Fibroblast of skin of back (primary cell): ENCODE measurements around the gene LPO.

ENCODE experiments used
- DNase-seq: peaks from one replicate; pipeline ENCODE4 v3.0.0-alpha.2; 2013

Gene LPO

DNA sequence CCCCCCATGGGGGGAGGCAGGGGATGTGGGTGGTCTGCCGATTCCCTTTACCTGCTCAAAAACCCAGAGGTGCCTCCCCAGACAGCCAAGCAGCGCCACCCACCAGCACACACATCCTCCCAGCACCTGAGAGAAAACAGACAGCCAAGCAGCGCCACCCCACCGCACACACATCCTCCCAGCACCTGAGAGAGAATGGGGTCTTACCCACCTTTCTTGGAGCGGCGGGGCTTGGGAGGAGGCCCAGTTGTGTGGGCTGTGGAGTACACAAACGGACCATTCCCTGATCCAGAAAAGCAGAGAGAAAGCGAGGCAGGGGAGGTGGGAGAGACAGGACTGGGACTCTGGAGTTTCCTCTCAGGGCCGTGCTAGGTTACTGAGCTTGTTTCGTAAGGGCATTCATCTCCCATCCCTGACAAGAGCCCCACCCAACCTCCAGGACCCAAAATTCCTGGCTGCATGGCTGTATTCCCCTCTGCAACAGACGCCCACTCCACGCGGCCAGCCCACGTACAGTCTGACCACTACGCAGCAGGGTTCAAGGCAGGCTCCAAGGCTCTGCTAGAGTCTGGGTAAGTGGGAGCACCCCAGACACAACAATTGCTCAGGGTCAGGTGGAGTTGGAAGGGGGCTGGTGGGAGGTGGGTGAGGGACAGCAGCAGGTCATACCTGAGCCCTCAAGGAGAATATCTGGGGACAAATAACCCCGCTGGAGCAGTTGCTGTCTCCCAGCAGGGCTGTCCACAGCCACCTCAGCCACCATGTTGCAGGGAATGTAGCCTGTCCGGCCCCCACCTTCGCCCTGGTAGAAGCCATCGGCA is 68.0 kb downstream of the LPO start:
- no peak for DNase-seq

DNA sequence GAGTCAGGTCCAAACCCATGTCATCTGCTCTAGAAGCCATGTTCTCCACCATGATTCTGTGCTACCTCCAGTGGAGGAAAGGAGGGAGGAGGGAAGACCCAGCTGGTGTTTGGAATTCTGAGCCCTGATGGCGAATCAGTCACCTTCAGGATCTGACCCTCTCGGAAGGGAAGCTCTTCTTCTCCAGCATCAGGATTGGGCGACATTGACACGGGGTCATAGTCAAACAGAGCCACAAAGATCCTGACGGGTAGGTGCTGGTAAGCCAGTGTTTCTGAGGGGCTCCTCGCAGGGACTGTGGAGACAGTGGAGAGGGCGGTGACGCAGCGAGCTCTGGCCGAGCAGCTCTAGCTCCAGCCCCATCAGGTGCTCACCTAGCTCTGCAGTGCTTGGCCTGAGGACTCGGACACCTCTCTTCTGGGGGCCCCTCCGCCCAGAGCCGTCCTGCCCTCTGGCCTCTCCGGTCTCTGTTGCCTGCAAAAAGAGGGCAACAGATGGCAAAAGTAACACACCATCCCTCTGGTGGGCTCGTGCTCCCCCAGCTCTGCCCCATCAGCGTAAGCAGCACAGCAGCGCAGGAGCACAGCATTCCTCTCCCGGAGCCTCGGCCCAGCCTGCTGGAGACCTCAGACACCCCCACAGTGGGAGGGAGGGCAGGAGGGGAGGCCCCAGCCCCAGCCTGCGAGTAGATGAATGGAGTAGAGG is 69.2 kb downstream of the LPO start:
- no peak for DNase-seq

DNA sequence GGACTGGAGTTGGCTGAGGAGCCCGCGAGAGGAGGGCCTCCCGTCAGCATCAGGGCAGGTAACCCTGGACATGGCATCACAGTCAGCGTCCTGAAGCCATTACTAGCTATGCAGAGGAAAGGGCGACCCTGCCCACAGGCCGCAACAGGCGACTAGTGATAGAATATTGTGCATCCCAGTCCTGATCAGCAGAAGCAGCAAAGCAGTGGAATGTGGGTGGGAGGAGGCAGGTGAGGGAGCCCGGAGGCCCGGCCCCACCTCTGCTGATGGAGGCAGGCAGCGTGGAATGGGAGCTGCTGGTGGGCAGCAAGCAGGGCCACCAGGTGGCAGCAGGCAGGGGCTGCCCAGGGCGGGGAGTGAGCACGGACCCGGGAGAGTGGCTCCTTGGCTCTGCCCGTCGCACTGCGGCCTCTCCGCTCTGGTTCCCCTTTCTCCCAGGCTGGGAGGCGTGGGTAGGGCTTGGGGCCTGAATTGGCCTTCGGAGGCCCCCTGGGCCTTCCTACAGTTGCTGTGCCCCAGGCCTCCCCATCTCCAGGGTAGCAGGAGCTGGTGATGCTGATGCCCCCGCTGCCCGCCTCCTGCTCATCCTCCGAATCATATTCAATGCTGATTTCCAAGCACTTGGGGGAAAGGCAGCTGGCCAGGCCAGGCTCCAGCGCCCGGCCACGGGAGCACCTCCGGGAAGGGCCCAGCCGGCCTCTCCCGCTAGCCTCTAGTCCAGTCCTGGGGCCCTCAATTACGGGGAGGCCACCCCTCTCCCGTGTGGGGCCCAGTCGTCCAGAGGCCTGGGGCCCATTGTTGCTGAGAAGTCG is 70.0 kb downstream of the LPO start:
- DNase-seq = no peak

DNA sequence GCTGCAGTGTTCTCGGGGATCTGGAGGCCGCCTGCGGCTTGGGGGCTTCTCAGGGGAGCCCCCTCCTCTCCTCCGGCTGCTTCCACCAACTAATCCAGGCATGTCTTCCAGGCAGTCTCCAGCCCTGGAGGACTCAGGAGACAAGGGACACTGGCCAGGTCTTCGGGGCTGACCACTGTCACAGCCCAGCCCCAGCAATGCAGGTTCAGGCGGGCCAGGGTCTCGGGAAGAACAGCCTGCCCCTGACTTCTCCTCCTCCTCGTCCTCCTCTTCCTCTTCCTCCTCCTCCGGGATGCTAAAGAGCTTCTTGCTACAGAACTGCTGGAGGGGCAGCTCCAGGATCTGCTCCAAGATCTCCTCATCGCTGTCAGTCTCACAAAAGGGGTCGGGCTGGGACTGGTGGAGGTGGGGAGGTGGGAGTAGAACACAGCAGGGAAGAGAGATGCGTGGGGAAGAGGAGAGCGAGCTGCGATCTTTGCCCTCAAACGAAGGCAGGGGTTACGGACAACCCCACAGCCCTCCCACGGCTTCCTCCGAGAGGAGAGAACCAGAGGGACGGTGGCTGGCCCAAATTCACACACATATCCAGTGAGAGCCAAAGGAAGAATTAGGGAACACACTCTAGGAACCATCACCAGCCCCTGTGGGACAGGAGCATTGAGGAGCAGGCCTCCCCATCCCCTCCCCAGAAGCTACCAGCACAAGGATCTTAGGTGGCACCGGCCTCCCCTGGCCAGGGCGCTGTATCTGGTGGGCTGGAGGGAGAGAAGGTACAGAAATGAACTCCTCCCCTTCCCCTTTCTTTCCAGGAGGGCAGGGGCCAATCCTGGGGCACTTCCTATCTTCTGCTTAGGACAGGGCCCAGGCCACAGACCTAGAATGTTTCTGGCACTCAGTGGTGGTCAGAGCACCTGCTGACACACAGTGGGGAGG is 70.9 kb downstream of the LPO start:
- no peak for DNase-seq

DNA sequence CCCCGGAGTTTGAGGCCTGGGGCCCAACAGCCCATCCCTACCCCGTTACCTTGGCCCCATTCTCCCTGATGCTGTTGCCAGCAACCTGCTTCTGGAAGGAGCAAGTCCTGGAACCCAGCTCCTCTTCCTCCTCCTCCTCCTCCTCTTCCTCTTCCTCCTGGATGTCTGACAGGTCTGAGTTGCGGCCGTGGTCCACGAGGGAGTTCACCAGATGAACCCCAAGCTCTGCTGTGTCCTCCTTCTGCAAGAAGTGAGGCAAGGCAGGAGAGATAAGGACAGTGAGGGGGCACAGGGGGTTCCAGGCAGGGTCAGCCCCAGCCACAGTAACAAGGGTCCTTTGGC is 71.5 kb downstream of the LPO start:
- no peak for DNase-seq

DNA sequence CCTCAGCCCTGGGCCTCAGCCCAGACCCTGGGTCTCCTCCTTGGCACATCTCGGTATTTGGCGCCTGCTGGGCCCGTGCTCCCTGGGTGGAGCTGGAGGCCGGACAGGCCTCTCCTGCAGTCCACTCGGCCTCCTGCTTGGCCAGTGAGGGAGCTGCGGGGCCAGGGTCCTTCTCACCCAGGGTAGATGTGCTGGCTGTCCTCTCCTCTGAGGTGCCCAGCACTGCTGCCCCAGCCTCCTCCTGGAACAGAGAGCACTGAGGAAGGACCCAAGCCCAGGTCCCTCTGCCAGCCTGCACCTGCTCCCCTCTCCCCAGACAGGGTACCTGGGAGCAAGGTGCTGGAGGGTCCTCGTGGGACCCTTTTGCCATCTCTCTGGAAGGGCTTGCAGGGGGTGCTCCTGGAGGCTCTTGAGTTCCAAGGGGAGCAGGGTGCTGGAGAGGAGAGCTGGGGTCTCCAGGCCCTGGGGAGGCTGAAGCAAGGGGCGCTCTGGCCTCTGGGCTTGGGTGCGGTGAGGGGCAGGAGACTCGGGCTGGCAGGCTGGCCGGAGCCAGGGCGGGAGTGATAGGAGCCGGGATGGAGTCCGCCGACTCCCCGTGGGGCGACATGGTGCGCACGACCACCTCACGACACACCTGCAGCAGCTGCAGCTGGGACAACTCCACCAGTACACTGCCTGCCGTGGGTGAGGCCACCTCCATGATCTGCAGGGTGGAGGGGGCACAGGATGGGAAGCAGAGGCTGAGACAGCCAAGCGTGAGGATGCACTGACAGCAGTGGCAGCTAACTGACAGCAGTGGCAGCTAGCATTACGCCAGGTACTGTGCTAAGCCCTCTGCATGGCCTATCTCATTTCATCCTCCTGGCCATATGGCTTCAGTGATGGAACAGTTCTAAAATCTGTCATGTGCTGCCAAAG is 72.4 kb downstream of the LPO start:
- DNase-seq = no peak

DNA sequence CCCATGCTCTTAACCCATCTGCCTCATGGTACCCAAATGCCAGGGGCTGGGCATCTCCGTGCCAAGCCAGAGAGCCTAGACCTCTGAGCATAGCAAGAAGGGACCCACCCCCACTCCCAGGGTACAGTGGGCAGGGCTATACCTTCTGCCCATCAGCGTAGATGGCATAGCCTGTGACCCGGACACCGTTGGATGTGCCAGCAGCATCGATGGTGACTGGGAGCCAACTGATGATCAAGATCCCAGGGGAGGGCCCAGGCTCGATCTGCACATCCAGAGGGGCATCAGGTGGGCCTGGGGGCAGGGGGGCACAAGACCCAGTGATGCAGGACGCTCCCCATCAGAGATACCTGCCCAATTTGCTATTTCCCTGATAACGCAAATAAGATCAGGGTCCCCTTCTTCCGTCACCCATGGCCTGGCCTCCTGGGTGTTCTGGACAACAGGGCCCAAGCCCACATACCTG is 73.1 kb downstream of the LPO start:
- DNase-seq = no peak

DNA sequence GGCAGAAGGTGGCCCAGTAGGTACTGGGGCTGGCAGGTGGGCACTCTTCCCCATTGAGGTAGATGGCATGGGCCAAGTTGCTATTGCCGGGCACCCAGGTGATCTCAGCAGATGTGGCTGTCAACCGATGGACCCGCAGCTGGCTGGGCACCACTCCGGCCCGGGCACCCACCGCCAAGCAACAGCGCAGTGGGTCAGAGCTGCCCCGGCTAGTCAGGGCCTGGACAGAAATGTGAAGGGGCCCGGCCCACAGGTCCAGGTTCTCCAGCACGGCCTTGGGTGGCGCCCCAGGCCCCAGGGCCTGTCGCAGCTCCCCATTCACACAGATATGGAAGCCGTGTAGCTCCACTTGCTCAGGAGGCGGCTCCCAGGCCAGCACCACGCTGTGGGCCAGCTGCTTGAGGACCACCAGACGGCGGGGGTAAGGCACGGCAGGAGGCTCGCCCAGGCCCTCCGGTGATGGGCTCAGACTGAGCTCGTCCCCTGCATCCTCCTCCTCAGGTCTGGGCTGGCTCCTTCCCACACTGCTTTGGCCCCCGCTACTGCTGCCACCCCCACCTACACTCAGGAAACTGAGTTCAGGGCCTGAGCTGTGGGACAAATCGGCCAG is 73.7 kb downstream of the LPO start:
- DNase-seq = no peak

DNA sequence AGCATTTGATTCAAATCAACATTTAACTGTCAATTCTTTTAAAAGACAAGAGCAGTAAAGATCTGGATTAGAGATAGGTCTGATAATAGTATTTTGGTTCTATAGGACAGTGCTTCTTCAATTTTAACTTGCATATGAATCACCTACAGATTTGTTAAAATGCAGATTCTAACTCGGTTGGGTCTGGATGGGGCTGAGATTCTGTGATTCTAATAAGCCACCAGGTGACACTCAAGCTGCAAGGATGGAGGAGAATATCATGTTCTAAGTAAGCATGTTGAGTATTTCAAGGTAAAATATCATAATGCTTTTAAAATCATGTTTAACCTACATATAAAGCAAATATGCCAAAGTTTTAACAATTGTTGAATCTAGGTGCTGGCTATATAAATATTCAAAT is 74.4 kb downstream of the LPO start:
- DNase-seq = no peak

DNA sequence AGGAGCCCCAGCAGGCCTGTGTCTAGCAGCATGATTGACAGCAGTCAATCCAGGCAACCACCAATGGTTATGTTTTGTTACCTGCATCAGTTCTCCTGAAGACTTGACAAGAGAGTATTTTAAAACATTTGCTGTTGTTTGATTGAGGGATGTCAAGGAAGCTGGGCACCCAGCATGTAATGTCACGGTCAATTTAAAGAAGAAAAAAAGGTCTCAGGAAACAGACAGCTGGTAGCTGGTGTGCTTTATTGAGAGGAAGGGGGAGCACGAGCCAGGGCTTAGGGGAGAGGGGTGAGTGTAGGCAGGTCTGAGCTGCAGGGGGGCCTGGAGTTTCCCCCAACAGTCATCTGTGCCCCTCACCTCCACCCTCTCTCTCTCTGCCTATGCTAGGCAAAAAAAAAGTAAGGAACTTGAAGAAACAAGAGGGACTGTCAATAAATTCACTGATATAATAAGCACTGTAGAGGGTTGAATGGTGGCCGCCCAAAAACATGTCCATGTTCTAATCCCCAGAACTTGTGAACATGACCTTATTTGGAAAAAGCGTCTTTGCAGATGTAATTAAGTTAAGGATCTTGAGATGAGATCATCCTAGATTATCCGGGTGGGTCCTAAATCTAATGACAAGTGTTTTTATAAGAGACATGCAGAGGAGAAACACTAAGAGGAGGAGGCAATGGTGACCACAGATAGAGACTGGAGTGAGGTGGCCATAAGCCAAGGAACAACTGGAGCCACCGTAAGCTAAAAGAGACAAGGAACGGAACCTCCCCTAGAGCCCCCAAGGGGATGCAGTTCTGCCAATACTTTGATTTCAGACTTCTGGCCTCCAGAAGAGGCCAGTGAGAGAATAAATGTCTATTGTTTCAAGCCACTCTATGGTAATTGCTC is 75.7 kb downstream of the LPO start:
- DNase-seq = peak; percentile 23

DNA sequence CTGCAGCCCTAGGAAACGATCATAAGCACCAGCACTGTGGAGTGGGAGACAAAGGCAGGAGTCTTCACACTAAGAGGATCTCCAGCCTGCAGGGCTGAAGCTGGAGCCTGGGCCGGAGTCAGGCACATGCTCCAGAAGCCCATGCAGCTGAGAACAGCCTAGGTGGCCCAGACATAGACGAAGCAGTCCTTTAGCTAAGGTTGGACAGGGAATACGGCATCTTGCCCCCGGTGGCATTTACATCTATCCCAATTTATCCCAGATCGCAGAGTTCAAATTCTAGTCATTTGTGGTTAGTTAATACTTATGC is 76.3 kb downstream of the LPO start:
- no peak for DNase-seq

DNA sequence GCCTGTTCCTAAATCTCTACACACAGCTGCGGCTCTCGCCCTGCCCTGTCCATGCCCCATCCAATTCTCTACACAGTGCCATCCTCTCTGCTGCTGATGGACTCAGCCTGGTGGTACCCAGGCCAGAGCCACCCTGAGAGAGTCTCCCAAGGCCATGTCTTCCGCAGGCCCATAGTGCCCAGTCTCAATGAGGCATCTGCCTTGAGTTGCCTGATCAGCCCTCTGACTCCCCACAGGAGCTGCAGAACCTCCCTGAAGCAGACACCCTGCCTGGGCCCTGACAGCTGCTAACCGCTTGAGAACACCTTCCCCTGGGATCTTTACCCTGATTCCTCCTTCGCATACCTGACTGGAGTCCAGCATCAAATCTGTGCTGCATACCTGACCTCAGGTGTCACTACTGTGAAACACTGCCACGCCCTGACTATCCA is 76.9 kb downstream of the LPO start:
- no peak for DNase-seq

DNA sequence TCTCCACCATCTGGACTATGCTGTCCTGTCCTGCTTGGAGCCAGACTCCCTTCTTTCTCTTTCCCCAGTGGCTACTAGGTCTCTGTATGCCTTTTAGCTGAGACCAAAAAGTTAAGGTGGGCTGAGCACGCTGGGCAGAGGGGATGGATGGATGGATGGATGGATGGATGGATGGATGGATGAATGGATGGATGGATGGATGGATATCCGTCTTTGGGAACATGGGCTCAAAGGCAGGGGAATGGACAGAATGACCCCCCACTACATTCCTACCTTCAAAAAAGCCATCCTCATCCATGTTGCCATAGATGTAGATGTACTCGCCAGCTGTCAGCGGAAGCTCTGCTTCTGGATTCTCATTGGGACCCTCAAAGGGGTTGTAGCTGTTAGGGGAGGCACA is 77.4 kb downstream of the LPO start:
- DNase-seq = no peak

DNA sequence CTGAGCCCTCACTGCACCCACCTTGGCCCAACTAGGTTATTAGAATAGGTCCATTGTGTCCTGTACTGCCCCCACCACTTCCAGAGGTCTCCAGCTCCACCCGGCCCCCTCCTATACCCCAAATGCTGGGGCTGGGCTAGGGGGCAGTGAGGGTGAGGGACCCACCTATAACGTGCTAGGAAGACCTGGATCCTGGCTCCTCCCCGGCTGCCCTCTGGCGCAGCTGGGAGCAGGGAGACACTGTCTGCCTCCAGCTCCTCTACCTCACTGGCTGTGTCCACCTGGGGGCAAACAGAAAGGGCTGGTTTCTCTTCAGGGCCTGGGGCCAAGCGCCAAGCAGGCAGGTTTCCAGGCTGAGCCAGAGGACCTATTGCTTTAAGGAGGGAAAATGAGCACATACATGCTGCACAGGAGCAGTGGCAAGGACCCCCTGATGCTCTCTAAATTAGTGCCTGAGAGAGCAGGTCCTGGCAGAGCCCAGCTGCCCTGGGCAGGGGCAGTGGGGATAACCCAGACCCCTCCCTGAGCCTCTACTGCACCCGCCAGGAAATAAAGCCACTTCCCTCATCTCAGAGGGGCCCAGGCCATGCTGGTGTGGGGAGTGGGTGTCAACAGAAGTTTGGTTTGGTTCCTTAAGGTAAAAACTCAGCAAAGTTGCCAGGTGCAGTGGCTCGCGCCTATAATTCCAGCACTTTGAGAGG is 78.0 kb downstream of the LPO start:
- no peak for DNase-seq

DNA sequence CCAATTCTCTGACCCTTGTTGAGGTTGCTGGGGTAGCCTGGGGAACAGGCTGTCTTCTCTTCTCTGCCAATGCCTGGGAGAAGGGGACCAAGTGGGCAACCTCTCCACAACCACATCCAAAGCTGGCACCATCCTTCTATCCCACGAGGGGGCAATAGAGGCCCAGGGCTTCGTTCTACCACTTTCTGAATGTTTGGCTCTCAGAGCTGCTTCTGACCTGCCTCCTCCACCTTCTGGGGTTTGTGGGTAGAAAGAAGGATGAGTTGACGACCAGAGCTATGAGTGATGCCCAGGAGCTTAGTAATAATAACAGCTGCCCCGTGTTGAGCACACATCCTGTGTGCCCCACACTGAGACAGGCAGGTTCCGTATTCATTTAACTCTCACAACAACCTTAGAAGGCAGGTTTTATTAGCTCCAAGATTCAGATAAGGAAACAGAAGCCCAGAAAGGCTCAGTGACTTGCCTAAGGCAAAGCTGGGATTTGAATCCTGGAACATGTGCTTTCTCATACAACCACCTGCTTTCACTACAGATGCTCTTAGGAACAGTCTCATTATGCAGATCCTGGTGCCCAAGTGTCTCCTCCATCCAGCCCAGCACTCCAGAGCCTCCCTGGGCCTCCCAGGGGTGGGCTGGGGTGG is 79.2 kb downstream of the LPO start:
- peak; percentile 65 for DNase-seq

DNA sequence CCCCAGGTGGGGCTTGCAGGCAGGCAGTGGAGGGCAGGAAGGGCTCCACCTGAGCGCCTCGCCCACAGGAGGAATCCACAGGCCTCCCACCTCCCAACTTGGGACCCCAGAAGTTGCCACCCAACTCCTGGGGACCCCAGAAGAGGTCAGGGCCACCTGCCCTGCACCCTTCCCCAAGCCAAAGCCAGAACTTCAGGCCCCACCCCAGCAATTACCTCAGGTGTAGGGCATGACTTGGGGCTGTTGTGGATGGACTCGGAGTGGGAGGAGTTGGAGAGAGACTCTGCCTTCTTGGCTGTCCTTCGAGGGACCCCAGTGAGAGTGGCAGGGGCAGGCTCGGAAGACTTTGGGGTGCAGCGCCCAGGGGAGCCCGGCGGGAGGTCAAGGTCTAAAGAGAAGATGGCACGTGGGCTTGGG is 79.7 kb downstream of the LPO start:
- DNase-seq = no peak
